ENCODE results near the gene ARSB. TPM values are rescaled to one million over a fixed set of nuclear protein-coding genes. Genes with fewer than 3 reads are reported as not detected.

Gene ARSB
- total RNA-seq, 1 donor from 2014 or later = 30.2 TPM

GRCh38 chr5:79021753-79022152, 36.6 kb upstream of the ARSB start:
- no peaks in the 10 kb centered on the region for H3K36me3 ChIP-seq (ENCODE audit: insufficient read depth, low read length)
- H3K4me1 Mint-ChIP-seq (ENCODE audit: low read depth, unreplicated experiment) = peaks cover 6% of the 10 kb centered on the region
- no peak overlapping the region for H3K4me3 ChIP-seq (ENCODE audit: insufficient read depth, low read depth, low read length)
- H3K27me3 ChIP-seq (ENCODE audit: insufficient read depth, low read length) = no peaks in the 10 kb centered on the region
- H3K79me2 ChIP-seq (ENCODE audit: insufficient read depth, low read length) = no peaks in the 10 kb centered on the region
- H3K9ac ChIP-seq (ENCODE audit: low read length) = peak overlapping the region; percentile 34
- peaks cover 5% of the 10 kb centered on the region for H3K27me3 Mint-ChIP-seq (ENCODE audit: low read depth, unreplicated experiment)
- no peak for TF ChIP-seq EZH2 (IDR thresholded peaks at IDR 0.05; ENCODE audit: insufficient read depth, low read length)
- TF ChIP-seq, protein P1, sequence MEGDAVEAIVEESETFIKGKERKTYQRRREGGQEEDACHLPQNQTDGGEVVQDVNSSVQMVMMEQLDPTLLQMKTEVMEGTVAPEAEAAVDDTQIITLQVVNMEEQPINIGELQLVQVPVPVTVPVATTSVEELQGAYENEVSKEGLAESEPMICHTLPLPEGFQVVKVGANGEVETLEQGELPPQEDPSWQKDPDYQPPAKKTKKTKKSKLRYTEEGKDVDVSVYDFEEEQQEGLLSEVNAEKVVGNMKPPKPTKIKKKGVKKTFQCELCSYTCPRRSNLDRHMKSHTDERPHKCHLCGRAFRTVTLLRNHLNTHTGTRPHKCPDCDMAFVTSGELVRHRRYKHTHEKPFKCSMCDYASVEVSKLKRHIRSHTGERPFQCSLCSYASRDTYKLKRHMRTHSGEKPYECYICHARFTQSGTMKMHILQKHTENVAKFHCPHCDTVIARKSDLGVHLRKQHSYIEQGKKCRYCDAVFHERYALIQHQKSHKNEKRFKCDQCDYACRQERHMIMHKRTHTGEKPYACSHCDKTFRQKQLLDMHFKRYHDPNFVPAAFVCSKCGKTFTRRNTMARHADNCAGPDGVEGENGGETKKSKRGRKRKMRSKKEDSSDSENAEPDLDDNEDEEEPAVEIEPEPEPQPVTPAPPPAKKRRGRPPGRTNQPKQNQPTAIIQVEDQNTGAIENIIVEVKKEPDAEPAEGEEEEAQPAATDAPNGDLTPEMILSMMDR (IDR thresholded peaks at IDR 0.05; ENCODE audit: insufficient read depth, low read depth, low read length) = no peak
- no peak overlapping the region for H3K4me3 Mint-ChIP-seq (ENCODE audit: unreplicated experiment)
- DNase-seq (ENCODE audit: low read depth) = no peak
- no peaks in the 10 kb centered on the region for H4K20me1 ChIP-seq (ENCODE audit: insufficient read depth, low read length)
- H3K4me1 ChIP-seq (ENCODE audit: insufficient read depth, low read length) = peaks cover 12% of the 10 kb centered on the region
- no peaks in the 10 kb centered on the region for H3K36me3 Mint-ChIP-seq (ENCODE audit: low read depth, unreplicated experiment)
- peak overlapping the region; percentile 70 for H3K4me2 ChIP-seq (ENCODE audit: low read length)
- H2AFZ ChIP-seq (ENCODE audit: low read depth, low read length) = peak overlapping the region; percentile 58
- peak overlapping the region; percentile 95 for H3K27ac Mint-ChIP-seq (ENCODE audit: unreplicated experiment)
- no peaks in the 10 kb centered on the region for H3K9me3 ChIP-seq (ENCODE audit: insufficient read depth, low read depth, low read length)
- H3K27ac ChIP-seq (ENCODE audit: low read depth, low read length) = no peak overlapping the region
- no peaks in the 10 kb centered on the region for H3K9me3 Mint-ChIP-seq (ENCODE audit: unreplicated experiment)
- FAIRE-seq = peak; percentile 20

- Histone ChIP-seq H3K4me3 (ENCODE audit: insufficient read depth, low read depth, low read length) (peak overlapping the region; percentile 11), H3K9me3 (ENCODE audit: insufficient read depth, low read depth, low read length) (no peaks in the 10 kb centered on the region), H3K36me3 (ENCODE audit: insufficient read depth, low read length) (no peaks in the 10 kb centered on the region), H3K9ac (ENCODE audit: low read length) (peak overlapping the region; percentile 34), H3K27ac (ENCODE audit: low read depth, low read length) (peak overlapping the region; percentile 20), H3K27me3 (ENCODE audit: insufficient read depth, low read length) (no peaks in the 10 kb centered on the region), H3K79me2 (ENCODE audit: insufficient read depth, low read length) (no peaks in the 10 kb centered on the region), H4K20me1 (ENCODE audit: insufficient read depth, low read length) (no peaks in the 10 kb centered on the region), H3K4me2 (ENCODE audit: low read length) (peak overlapping the region; percentile 70), H3K4me1 (ENCODE audit: insufficient read depth, low read length) (peaks cover 12% of the 10 kb centered on the region), H2AFZ (ENCODE audit: low read depth, low read length) (peak overlapping the region; percentile 58)
- no peaks in the 10 kb centered on the region for H3K27me3 Mint-ChIP-seq (ENCODE audit: low read depth, unreplicated experiment)
- no peaks in the 10 kb centered on the region for H3K9me3 Mint-ChIP-seq (ENCODE audit: unreplicated experiment)
- TF ChIP-seq, protein P1 (IDR thresholded peaks at IDR 0.05; ENCODE audit: insufficient read depth, low read depth, low read length) = peak; percentile 89
- no peak for TF ChIP-seq EZH2 (IDR thresholded peaks at IDR 0.05; ENCODE audit: insufficient read depth, low read length)
- DNase-seq (ENCODE audit: low read depth) (peak; percentile 85), FAIRE-seq (peak; percentile 98)
- H3K4me1 Mint-ChIP-seq (ENCODE audit: low read depth, unreplicated experiment) = peaks cover 6% of the 10 kb centered on the region
- H3K27ac Mint-ChIP-seq (ENCODE audit: unreplicated experiment) = peak overlapping the region; percentile 95
- H3K36me3 Mint-ChIP-seq (ENCODE audit: low read depth, unreplicated experiment) = no peaks in the 10 kb centered on the region
- peak overlapping the region; percentile 74 for H3K4me3 Mint-ChIP-seq (ENCODE audit: unreplicated experiment)
Measured at GRCh38 chr5:79020861-79021561, 35.9 kb upstream of the ARSB start.

GRCh38 chr5:79014631-79015030, 29.5 kb upstream of the ARSB start:
- no peak for TF ChIP-seq EZH2 (IDR thresholded peaks at IDR 0.05; ENCODE audit: insufficient read depth, low read length)
- TF ChIP-seq, protein P1 (IDR thresholded peaks at IDR 0.05; ENCODE audit: insufficient read depth, low read depth, low read length) = no peak
- H3K36me3 Mint-ChIP-seq (ENCODE audit: low read depth, unreplicated experiment) = no peaks in the 10 kb centered on the region
- no peak overlapping the region for H3K9ac ChIP-seq (ENCODE audit: low read length)
- peak; percentile 34 for FAIRE-seq
- no peaks in the 10 kb centered on the region for H3K27me3 Mint-ChIP-seq (ENCODE audit: low read depth, unreplicated experiment)
- peaks cover 5% of the 10 kb centered on the region for H3K9me3 ChIP-seq (ENCODE audit: insufficient read depth, low read depth, low read length)
- no peak overlapping the region for H2AFZ ChIP-seq (ENCODE audit: low read depth, low read length)
- H3K4me1 Mint-ChIP-seq (ENCODE audit: low read depth, unreplicated experiment) = no peaks in the 10 kb centered on the region
- no peaks in the 10 kb centered on the region for H3K79me2 ChIP-seq (ENCODE audit: insufficient read depth, low read length)
- H3K27me3 ChIP-seq (ENCODE audit: insufficient read depth, low read length) = no peaks in the 10 kb centered on the region
- no peak overlapping the region for H3K27ac ChIP-seq (ENCODE audit: low read depth, low read length)
- H3K36me3 ChIP-seq (ENCODE audit: insufficient read depth, low read length) = no peaks in the 10 kb centered on the region
- H3K9me3 Mint-ChIP-seq (ENCODE audit: unreplicated experiment) = peaks cover 6% of the 10 kb centered on the region
- no peak overlapping the region for H3K4me3 ChIP-seq (ENCODE audit: insufficient read depth, low read depth, low read length)
- H3K27ac Mint-ChIP-seq (ENCODE audit: unreplicated experiment) = no peak overlapping the region
- no peaks in the 10 kb centered on the region for H3K4me1 ChIP-seq (ENCODE audit: insufficient read depth, low read length)
- H3K4me3 Mint-ChIP-seq (ENCODE audit: unreplicated experiment) = no peak overlapping the region
- no peak for DNase-seq (ENCODE audit: low read depth)
- H4K20me1 ChIP-seq (ENCODE audit: insufficient read depth, low read length) = no peaks in the 10 kb centered on the region
- H3K4me2 ChIP-seq (ENCODE audit: low read length) = no peak overlapping the region

Data from astrocyte (in vitro differentiated cells and primary cell).